HepG2 (cell line): ENCODE results near the gene PPP2R2C. TPM values are rescaled to one million over a fixed set of nuclear protein-coding genes. Genes with fewer than 3 reads are reported as not detected.

Source experiments
- GFI1 ChIP-seq: sonication (generic); formaldehyde crosslinking; IDR thresholded peaks from 2 replicates; pipeline ENCODE4 v1.5.0; 2020; ENCODE audit warnings: missing genetic modification reagents, mild to moderate bottlenecking, borderline replicate concordance
- HCFC1 ChIP-seq: fragments of 150-350 bp; IDR thresholded peaks from 2 replicates; pipeline ENCODE4 v1.6.1; 2014; ENCODE audit warnings: low read depth, low read length
- MAFF ChIP-seq: IDR thresholded peaks from 2 replicates; pipeline ENCODE4 v1.6.1; 2011; ENCODE audit warnings: low read depth, low read length, improper control_type of control experiment
- MED1 ChIP-seq: sonication (generic); formaldehyde crosslinking; IDR thresholded peaks from 2 replicates; pipeline ENCODE4 v1.4.0; 2020; ENCODE audit warnings: missing genetic modification reagents
- PITX1 ChIP-seq: sonication (generic); formaldehyde crosslinking; IDR thresholded peaks from 2 replicates; pipeline ENCODE4 v1.5.1; 2020; ENCODE audit warnings: mild to moderate bottlenecking, missing genetic modification reagents
- SAP130 ChIP-seq: IDR thresholded peaks from 2 replicates; pipeline ENCODE4 v1.6.1; 2016; ENCODE audit warnings: low read depth
- SP140L ChIP-seq: sonication (generic); formaldehyde crosslinking; IDR thresholded peaks from 2 replicates; pipeline ENCODE4 v1.4.0; 2020; ENCODE audit warnings: missing genetic modification reagents, borderline replicate concordance
- TBL1XR1 ChIP-seq: fragments of 150-350 bp; IDR thresholded peaks from 2 replicates; pipeline ENCODE4 v1.6.1; 2014; ENCODE audit warnings: borderline replicate concordance, low read length; ENCODE audit not compliant: partially characterized antibody
- ZC3H4 ChIP-seq: sonication (generic); formaldehyde crosslinking; IDR thresholded peaks from 2 replicates; pipeline ENCODE4 v1.4.0; 2020; ENCODE audit warnings: missing genetic modification reagents, borderline replicate concordance
- ZNF460 ChIP-seq: sonication (generic); formaldehyde crosslinking; IDR thresholded peaks from 2 replicates; pipeline ENCODE4 v1.5.1; 2020; ENCODE audit warnings: missing genetic modification reagents, mild to moderate bottlenecking, borderline replicate concordance
- ZNF878 ChIP-seq: sonication (generic); formaldehyde crosslinking; IDR thresholded peaks from 2 replicates; pipeline ENCODE4 v1.8.1; 2023; ENCODE audit warnings: mild to moderate bottlenecking, missing genetic modification reagents, moderate library complexity
- ZZZ3 ChIP-seq: sonication (generic); formaldehyde crosslinking; IDR thresholded peaks from 2 replicates; pipeline ENCODE4 v1.4.0; 2020; ENCODE audit warnings: missing genetic modification reagents, mild to moderate bottlenecking, borderline replicate concordance
- polyA plus RNA-seq, 8 experiments: library from polyadenylated mRNA; depleted of rRNA in 3 of 8; stranded (reverse) in 7 of 8; unstranded in 1 of 8; fragments of >200 nt; fragmentation: Illumina TruSeq in 4 of 8; extraction: Trizol in 4 of 8; gene quantifications; 2 replicates each; pipeline versions ENCODE4 v1.2.1 to v1.2.3, GENCODE V29; 2011 to 2016; ENCODE audit warnings: low read depth in 4 of 8, missing spikeins in 1 of 8, mixed read lengths in 1 of 8; ENCODE audit not compliant: insufficient read depth in 1 of 8
- total RNA-seq, 5 experiments: library from RNA; depleted of rRNA; stranded (reverse); fragments of >200 nt; fragmentation: Illumina TruSeq; extraction: Trizol; gene quantifications; 2 replicates each; pipeline ENCODE4 v1.2.3, GENCODE V29; 2016; ENCODE audit warnings: low read depth in 1 of 5
- TF ChIP-seq, protein P1 (sequence below): IDR thresholded peaks from 2 replicates; pipeline ENCODE4 v1.4.0; 2020; ENCODE audit warnings: mild to moderate bottlenecking, missing genetic modification reagents
- TF ChIP-seq, protein P2 (sequence below): sonication (generic); formaldehyde crosslinking; IDR thresholded peaks from 2 replicates; pipeline ENCODE4 v1.9.0; 2021; ENCODE audit warnings: missing genetic modification reagents, borderline replicate concordance
- TF ChIP-seq, protein P3 (sequence below): fragments of 450-650 bp; IDR thresholded peaks from 2 replicates; pipeline ENCODE4 v1.6.1; 2017
- TF ChIP-seq, protein P4 (sequence below): sonication (generic); formaldehyde crosslinking; IDR thresholded peaks from 2 replicates; pipeline ENCODE4 v1.8.0; 2022; ENCODE audit warnings: missing genetic modification reagents, low read depth, mild to moderate bottlenecking, borderline replicate concordance
- TF ChIP-seq, protein P5 (sequence below): sonication (generic); formaldehyde crosslinking; IDR thresholded peaks from 2 replicates; pipeline ENCODE4 v1.4.0; 2020; ENCODE audit warnings: missing genetic modification reagents, mild to moderate bottlenecking, borderline replicate concordance

Gene PPP2R2C
- total and polyA plus RNA-seq, 2 of the 13 experiments (the other 11 are each of a cell fraction or from before 2014, with no cell fraction given) = 0.60 to 8.6 TPM

DNA sequence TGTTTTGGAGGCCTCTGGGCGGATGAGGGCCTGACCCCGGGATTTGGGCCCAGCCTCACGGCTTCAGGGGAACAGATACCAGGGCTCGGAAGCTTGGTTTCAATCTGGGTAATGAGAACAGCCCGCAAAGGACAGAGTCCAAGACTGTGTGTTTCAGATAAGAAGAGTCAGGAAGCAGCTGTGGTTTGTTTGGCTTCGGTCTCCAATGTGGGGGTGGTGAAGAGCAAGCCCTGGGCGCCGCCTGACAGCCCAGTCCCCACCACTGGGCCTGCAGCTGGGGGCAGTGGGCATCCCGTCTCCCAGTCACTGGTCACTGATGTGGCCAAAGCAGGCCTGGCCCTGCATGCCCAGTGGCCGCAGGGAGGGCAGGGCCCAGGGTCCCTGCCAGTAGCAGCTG, 193.6 kb downstream of the PPP2R2C start (continued):
- TF ChIP-seq, protein P1, sequence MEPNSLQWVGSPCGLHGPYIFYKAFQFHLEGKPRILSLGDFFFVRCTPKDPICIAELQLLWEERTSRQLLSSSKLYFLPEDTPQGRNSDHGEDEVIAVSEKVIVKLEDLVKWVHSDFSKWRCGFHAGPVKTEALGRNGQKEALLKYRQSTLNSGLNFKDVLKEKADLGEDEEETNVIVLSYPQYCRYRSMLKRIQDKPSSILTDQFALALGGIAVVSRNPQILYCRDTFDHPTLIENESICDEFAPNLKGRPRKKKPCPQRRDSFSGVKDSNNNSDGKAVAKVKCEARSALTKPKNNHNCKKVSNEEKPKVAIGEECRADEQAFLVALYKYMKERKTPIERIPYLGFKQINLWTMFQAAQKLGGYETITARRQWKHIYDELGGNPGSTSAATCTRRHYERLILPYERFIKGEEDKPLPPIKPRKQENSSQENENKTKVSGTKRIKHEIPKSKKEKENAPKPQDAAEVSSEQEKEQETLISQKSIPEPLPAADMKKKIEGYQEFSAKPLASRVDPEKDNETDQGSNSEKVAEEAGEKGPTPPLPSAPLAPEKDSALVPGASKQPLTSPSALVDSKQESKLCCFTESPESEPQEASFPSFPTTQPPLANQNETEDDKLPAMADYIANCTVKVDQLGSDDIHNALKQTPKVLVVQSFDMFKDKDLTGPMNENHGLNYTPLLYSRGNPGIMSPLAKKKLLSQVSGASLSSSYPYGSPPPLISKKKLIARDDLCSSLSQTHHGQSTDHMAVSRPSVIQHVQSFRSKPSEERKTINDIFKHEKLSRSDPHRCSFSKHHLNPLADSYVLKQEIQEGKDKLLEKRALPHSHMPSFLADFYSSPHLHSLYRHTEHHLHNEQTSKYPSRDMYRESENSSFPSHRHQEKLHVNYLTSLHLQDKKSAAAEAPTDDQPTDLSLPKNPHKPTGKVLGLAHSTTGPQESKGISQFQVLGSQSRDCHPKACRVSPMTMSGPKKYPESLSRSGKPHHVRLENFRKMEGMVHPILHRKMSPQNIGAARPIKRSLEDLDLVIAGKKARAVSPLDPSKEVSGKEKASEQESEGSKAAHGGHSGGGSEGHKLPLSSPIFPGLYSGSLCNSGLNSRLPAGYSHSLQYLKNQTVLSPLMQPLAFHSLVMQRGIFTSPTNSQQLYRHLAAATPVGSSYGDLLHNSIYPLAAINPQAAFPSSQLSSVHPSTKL = peak; percentile 60; the same call in 1 of the 2 replicates
- TF ChIP-seq SAP130 (CRISPR knock-in tag) (peak; percentile 70), ZNF460 (CRISPR knock-in tag) (no peak), TBL1XR1 (no peak), SP140L (CRISPR knock-in tag) (no peak), ZC3H4 (CRISPR knock-in tag) (no peak), ZNF878 (0 out of 2 replicates have a peak, but pooled peaks have one; percentile 51), PITX1 (no peak), MED1 (CRISPR knock-in tag) (peak; percentile 55), ZZZ3 (CRISPR knock-in tag) (no peak), HCFC1 (no peak), GFI1 (CRISPR knock-in tag) (peak; percentile 98), MAFF (no peak)
- TF ChIP-seq, protein P2, sequence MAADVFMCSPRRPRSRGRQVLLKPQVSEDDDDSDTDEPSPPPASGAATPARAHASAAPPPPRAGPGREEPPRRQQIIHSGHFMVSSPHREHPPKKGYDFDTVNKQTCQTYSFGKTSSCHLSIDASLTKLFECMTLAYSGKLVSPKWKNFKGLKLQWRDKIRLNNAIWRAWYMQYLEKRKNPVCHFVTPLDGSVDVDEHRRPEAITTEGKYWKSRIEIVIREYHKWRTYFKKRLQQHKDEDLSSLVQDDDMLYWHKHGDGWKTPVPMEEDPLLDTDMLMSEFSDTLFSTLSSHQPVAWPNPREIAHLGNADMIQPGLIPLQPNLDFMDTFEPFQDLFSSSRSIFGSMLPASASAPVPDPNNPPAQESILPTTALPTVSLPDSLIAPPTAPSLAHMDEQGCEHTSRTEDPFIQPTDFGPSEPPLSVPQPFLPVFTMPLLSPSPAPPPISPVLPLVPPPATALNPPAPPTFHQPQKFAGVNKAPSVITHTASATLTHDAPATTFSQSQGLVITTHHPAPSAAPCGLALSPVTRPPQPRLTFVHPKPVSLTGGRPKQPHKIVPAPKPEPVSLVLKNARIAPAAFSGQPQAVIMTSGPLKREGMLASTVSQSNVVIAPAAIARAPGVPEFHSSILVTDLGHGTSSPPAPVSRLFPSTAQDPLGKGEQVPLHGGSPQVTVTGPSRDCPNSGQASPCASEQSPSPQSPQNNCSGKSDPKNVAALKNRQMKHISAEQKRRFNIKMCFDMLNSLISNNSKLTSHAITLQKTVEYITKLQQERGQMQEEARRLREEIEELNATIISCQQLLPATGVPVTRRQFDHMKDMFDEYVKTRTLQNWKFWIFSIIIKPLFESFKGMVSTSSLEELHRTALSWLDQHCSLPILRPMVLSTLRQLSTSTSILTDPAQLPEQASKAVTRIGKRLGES (CRISPR knock-in tag) = no peak
- TF ChIP-seq, protein P3, sequence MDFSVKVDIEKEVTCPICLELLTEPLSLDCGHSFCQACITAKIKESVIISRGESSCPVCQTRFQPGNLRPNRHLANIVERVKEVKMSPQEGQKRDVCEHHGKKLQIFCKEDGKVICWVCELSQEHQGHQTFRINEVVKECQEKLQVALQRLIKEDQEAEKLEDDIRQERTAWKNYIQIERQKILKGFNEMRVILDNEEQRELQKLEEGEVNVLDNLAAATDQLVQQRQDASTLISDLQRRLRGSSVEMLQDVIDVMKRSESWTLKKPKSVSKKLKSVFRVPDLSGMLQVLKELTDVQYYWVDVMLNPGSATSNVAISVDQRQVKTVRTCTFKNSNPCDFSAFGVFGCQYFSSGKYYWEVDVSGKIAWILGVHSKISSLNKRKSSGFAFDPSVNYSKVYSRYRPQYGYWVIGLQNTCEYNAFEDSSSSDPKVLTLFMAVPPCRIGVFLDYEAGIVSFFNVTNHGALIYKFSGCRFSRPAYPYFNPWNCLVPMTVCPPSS = no peak
- TF ChIP-seq, protein P4, sequence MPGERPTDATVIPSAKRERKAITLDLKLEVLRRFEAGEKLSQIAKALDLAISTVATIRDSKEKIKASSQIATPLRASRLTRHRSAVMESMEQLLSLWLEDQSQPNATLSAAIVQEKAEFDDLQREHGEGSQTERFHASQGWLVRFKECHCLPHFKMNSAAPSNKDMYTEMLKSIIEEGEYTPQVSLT (CRISPR knock-in tag) = no peak
- TF ChIP-seq, protein P5, sequence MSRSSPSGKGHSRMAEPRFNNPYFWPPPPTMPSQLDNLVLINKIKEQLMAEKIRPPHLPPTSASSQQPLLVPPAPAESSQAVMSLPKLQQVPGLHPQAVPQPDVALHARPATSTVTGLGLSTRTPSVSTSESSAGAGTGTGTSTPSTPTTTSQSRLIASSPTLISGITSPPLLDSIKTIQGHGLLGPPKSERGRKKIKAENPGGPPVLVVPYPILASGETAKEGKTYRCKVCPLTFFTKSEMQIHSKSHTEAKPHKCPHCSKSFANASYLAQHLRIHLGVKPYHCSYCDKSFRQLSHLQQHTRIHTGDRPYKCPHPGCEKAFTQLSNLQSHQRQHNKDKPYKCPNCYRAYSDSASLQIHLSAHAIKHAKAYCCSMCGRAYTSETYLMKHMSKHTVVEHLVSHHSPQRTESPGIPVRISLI (CRISPR knock-in tag) = no peak
- TF ChIP-seq, all 625 proteins: peak for 65
